ENCODE data around the gene SMPD3.

The SMPD3 gene

GRCh38 chr16:68470461-68471150 is 22.3 kb upstream of the SMPD3 start:
- no peak for DNase-seq (ENCODE audit: low read depth)

GRCh38 chr16:68469796-68470460 is 21.6 kb upstream of the SMPD3 start:
- DNase-seq (ENCODE audit: low read depth) = no peak

- DNase-seq (ENCODE audit: low read depth) = no peak
Measured at GRCh38 chr16:68468842-68469241, 20.5 kb upstream of the SMPD3 start.

- DNase-seq (ENCODE audit: low read depth) = no peak
Measured at GRCh38 chr16:68466174-68466573, 17.9 kb upstream of the SMPD3 start.

GRCh38 chr16:68463904-68464303 is 15.6 kb upstream of the SMPD3 start:
- DNase-seq (ENCODE audit: low read depth) = no peak

- DNase-seq (ENCODE audit: low read depth) = no peak
Measured at GRCh38 chr16:68460067-68460466, 11.8 kb upstream of the SMPD3 start.

- DNase-seq (ENCODE audit: low read depth) = no peak
Measured at GRCh38 chr16:68459457-68459856, 11.1 kb upstream of the SMPD3 start.

- no peak for DNase-seq (ENCODE audit: low read depth)
Measured at GRCh38 chr16:68458551-68458950, 10.2 kb upstream of the SMPD3 start.

GRCh38 chr16:68458101-68458500 is 9.8 kb upstream of the SMPD3 start:
- no peak for DNase-seq (ENCODE audit: low read depth)

- DNase-seq (ENCODE audit: low read depth) = no peak
Measured at GRCh38 chr16:68455631-68456030, 7.3 kb upstream of the SMPD3 start.

- DNase-seq (ENCODE audit: low read depth) = no peak
Measured at GRCh38 chr16:68454920-68455435, 6.7 kb upstream of the SMPD3 start.

GRCh38 chr16:68453816-68454215 is 5.5 kb upstream of the SMPD3 start:
- DNase-seq (ENCODE audit: low read depth) = no peak

- no peak for DNase-seq (ENCODE audit: low read depth)
Measured at GRCh38 chr16:68452176-68452575, 3.9 kb upstream of the SMPD3 start.

- no peak for DNase-seq (ENCODE audit: low read depth)
Measured at GRCh38 chr16:68451676-68452075, 3.4 kb upstream of the SMPD3 start.

- DNase-seq (ENCODE audit: low read depth) = no peak
Measured at GRCh38 chr16:68450741-68451255, 2.5 kb upstream of the SMPD3 start.

- no peak for DNase-seq (ENCODE audit: low read depth)
Measured at GRCh38 chr16:68447653-68448359, 502 bp downstream of the SMPD3 start.

- no peak for DNase-seq (ENCODE audit: low read depth)
Measured at GRCh38 chr16:68446681-68447652, 1.3 kb downstream of the SMPD3 start.

- DNase-seq (ENCODE audit: low read depth) = no peak
Measured at GRCh38 chr16:68445458-68445857, 2.9 kb downstream of the SMPD3 start.

- DNase-seq (ENCODE audit: low read depth) = no peak
Measured at GRCh38 chr16:68444056-68444657, 4.2 kb downstream of the SMPD3 start.

GRCh38 chr16:68436581-68436980 is 11.7 kb downstream of the SMPD3 start:
- no peak for DNase-seq (ENCODE audit: low read depth)

- no peak for DNase-seq (ENCODE audit: low read depth)
Measured at GRCh38 chr16:68434624-68435210, 13.6 kb downstream of the SMPD3 start.

Data from GM04504 (cell line).